Stomach (tissue), 9 donors: ENCODE measurements around the gene COL4A2. TPM values are rescaled to one million over a fixed set of nuclear protein-coding genes. Genes with fewer than 3 reads are reported as not detected.

ENCODE experiments used
- DNase-seq, 2 donors: peaks; one replicate each; pipeline versions ENCODE4 v3.0.0 to v3.0.0-alpha.2; 2013 to 2019
- H3K27ac ChIP-seq, 5 donors: fragments of 200-600 bp in 4 of 5; sonication (generic) in 4 of 5; one replicate each; pipeline ENCODE4 v1.5.1; 2013 to 2019; ENCODE audit warnings: mild to moderate bottlenecking in 1 of 5, moderate library complexity in 1 of 5
- H3K27me3 ChIP-seq, 3 donors: fragments of 200-600 bp; sonication (generic); one replicate each; pipeline ENCODE4 v1.5.1; 2017 to 2019; ENCODE audit warnings: mixed run types in 1 of 3
- H3K36me3 ChIP-seq, 4 donors: fragments of 200-600 bp; sonication (generic); 1 replicate in 3 of 4; 2 replicates in 1 of 4; pipeline ENCODE4 v1.5.1; 2016 to 2019
- H3K4me1 ChIP-seq, 4 donors: fragments of 200-600 bp; sonication (generic); one replicate each; pipeline ENCODE4 v1.5.1; 2016 to 2019
- H3K4me3 ChIP-seq, 4 donors: fragments of 200-600 bp; sonication (generic) in 3 of 4; one replicate each; pipeline ENCODE4 v1.5.1; 2016 to 2019; ENCODE audit warnings: mild to moderate bottlenecking in 1 of 4
- H3K9me3 ChIP-seq, 4 donors: fragments of 200-600 bp; sonication (generic); one replicate each; pipeline ENCODE4 v1.5.1; 2016 to 2019
- CTCF ChIP-seq, 7 experiments: fragments of 450-650 bp in 4 of 7; fragments of 200-600 bp in 3 of 7; sonication (generic) in 3 of 7; IDR thresholded peaks; one replicate each; pipeline ENCODE4 v1.5.1; 2016 to 2019; ENCODE audit warnings: antibody characterized with exemption in 7 of 7, control low read depth in 2 of 7, mild to moderate bottlenecking in 1 of 7
- EP300 ChIP-seq: sonication (generic); formaldehyde crosslinking; IDR thresholded peaks from one replicate; pipeline ENCODE4 v1.6.1; 2017; ENCODE audit warnings: antibody characterized with exemption
- POLR2A ChIP-seq, 4 donors: fragments of 450-650 bp; IDR thresholded peaks; one replicate each; pipeline ENCODE4 v1.6.1; 2016; ENCODE audit warnings: antibody characterized with exemption in 4 of 4, control low read depth in 2 of 4, mild to moderate bottlenecking in 1 of 4, moderate library complexity in 1 of 4
- POLR2AphosphoS5 ChIP-seq, 3 donors: sonication (generic); formaldehyde crosslinking; IDR thresholded peaks; one replicate each; pipeline ENCODE4 v1.6.1; 2016; ENCODE audit warnings: antibody characterized with exemption in 3 of 3
- WGBS, 5 donors: extraction: QIAGEN DNeasy Blood & Tissue Kit in 3 of 5; methylation state at CpG; one replicate each; pipeline versions ENCODE4 v1.1.5 to v1.1.7; 2013 to 2018; 5-methylcytosine and 5-hydroxymethylcytosine counted together
- intact Hi-C: fragments of 100-400 bp; cut with DNase I; formaldehyde crosslinking; loops from one replicate; pipeline ENCODE4 v1.15.1; 2023; ENCODE audit warnings: low total_unique reads
- polyA plus RNA-seq, 3 donors: library from polyadenylated mRNA; stranded (reverse); fragments of 200-250 nt; gene quantifications; one replicate each; pipeline ENCODE4 v1.2.3, GENCODE V29; 2013
- total RNA-seq, 5 donors: library from RNA; depleted of rRNA; stranded (reverse); fragments of >200 nt; gene quantifications; one replicate each; pipeline versions ENCODE4 v1.1.0 to v1.2.3, GENCODE V29; 2014 to 2016
- donor health status: healthy with polysubstance abuse.
- donor health status: Bipolar disorder and iron deficiency.
- donor health status: healthy.

The COL4A2 gene
- total and polyA plus RNA-seq, 8 donors: 24.0 to 531 (median 214) TPM

GRCh38 chr13:110286833-110287819 is 20.0 kb upstream of the COL4A2 start:
- Histone ChIP-seq H3K4me1 (peaks cover 7 to 72% (median 22%) of the 10 kb centered on the region in 4 donors), H3K27me3 (no peaks in the 10 kb centered on the region), H3K9me3 (no peaks in the 10 kb centered on the region), H3K4me3 (no peak overlapping the region), H3K27ac (peak overlapping the region in 4 of 5 donors; percentile 46 to 76 (median 48)), H3K36me3 (peaks cover 0 to 5% (median 0%) of the 10 kb centered on the region in 4 donors)
- TF ChIP-seq CTCF (IDR thresholded peaks at IDR 0.05) (no peak), POLR2A (IDR thresholded peaks at IDR 0.05) (no peak), POLR2AphosphoS5 (IDR thresholded peaks at IDR 0.05) (no peak), EP300 (no peak)
- intact Hi-C loops: no loop called here
- WGBS, 5 donors: 55 to 61% (median 57%) methylated on average over 21 of the region's 21 CpGs
- no peak for DNase-seq

GRCh38 chr13:110289174-110289573 is 17.9 kb upstream of the COL4A2 start:
- no peaks in the 10 kb centered on the region for H3K27me3 ChIP-seq
- peaks cover 2 to 69% (median 21%) of the 10 kb centered on the region in 4 donors for H3K4me1 ChIP-seq
- 84 to 92% (median 86%) methylated on average over 9 of the region's 9 CpGs for WGBS, 5 donors
- TF ChIP-seq CTCF (IDR thresholded peaks at IDR 0.05) (no peak), POLR2AphosphoS5 (IDR thresholded peaks at IDR 0.05) (no peak)
- H3K4me3 ChIP-seq: no peak overlapping the region
- no peaks in the 10 kb centered on the region for H3K9me3 ChIP-seq
- intact Hi-C loops: no loop called here
- DNase-seq: no peak
- peak overlapping the region in 3 of 5 donors; percentile 55 to 82 (median 62) for H3K27ac ChIP-seq
- H3K36me3 ChIP-seq: peaks cover 0 to 5% (median 0%) of the 10 kb centered on the region in 4 donors

- no peak for DNase-seq
- 87 to 93% (median 91%) methylated on average over 11 of the region's 11 CpGs for WGBS, 5 donors
- intact Hi-C loops: no loop called here
These were observed 17.4 kb upstream of the COL4A2 start for GRCh38 chr13:110289661-110290060.

More at GRCh38 chr13:110289661-110290060, 17.4 kb upstream of the COL4A2 start:
- Histone ChIP-seq H3K4me3 (peak overlapping the region in 1 of 4 donors; percentile 11), H3K4me1 (peaks cover 0 to 69% (median 21%) of the 10 kb centered on the region in 4 donors), H3K27me3 (no peaks in the 10 kb centered on the region), H3K36me3 (peaks cover 0 to 5% (median 0%) of the 10 kb centered on the region in 4 donors), H3K27ac (peak overlapping the region in 3 of 5 donors; percentile 55 to 82 (median 62)), H3K9me3 (no peaks in the 10 kb centered on the region)
- TF ChIP-seq CTCF (IDR thresholded peaks at IDR 0.05) (no peak), POLR2A (IDR thresholded peaks at IDR 0.05) (no peak), EP300 (no peak), POLR2AphosphoS5 (IDR thresholded peaks at IDR 0.05) (no peak)
